ENCODE results near the gene ASGR1.
"Not testable (repeated sequence)": the region's sequence is repeated elsewhere in the genome, so short reads cannot be mapped to it uniquely, and the experiment has no call there.

The ASGR1 gene

GRCh38 chr17:7190276-7190917, 11.2 kb upstream of the ASGR1 start:
- DNase-seq (ENCODE audit: low spot score), result no peak

- no peak for DNase-seq (ENCODE audit: low spot score)
Measured at GRCh38 chr17:7186241-7186640, 7.1 kb upstream of the ASGR1 start.

GRCh38 chr17:7184647-7185046, 5.5 kb upstream of the ASGR1 start:
- DNase-seq (ENCODE audit: low spot score), result no peak

- DNase-seq (ENCODE audit: low spot score), result no peak
Measured at GRCh38 chr17:7184091-7184488, 4.9 kb upstream of the ASGR1 start.

- DNase-seq (ENCODE audit: low spot score), result no peak
Measured at GRCh38 chr17:7183433-7184090, 4.4 kb upstream of the ASGR1 start.

- DNase-seq (ENCODE audit: low spot score), result not testable (repeated sequence)
Measured at GRCh38 chr17:7182101-7182500, 2.9 kb upstream of the ASGR1 start.

GRCh38 chr17:7178973-7179316, 225 bp downstream of the ASGR1 start:
- DNase-seq (ENCODE audit: low spot score), result no peak

- DNase-seq (ENCODE audit: low spot score), result peak; percentile 66
Measured at GRCh38 chr17:7177954-7178477, 1.2 kb downstream of the ASGR1 start.

- DNase-seq (ENCODE audit: low spot score), result peak; percentile 99
Measured at GRCh38 chr17:7177191-7177953, 1.8 kb downstream of the ASGR1 start.

GRCh38 chr17:7176841-7177190, 2.4 kb downstream of the ASGR1 start:
- DNase-seq (ENCODE audit: low spot score), result peak; percentile 53

GRCh38 chr17:7176107-7176840, 2.9 kb downstream of the ASGR1 start:
- no peak for DNase-seq (ENCODE audit: low spot score)

GRCh38 chr17:7175330-7175733, 3.8 kb downstream of the ASGR1 start:
- DNase-seq (ENCODE audit: low spot score), result no peak

GRCh38 chr17:7174603-7175326, 4.4 kb downstream of the ASGR1 start:
- DNase-seq (ENCODE audit: low spot score), result no peak

- peak; percentile 82 for DNase-seq (ENCODE audit: low spot score)
Measured at GRCh38 chr17:7173687-7174602, 5.2 kb downstream of the ASGR1 start.

GRCh38 chr17:7172522-7173191, 6.5 kb downstream of the ASGR1 start:
- DNase-seq (ENCODE audit: low spot score), result not testable (repeated sequence)

- not testable (repeated sequence) for DNase-seq (ENCODE audit: low spot score)
Measured at GRCh38 chr17:7169565-7169908, 9.6 kb downstream of the ASGR1 start.

GRCh38 chr17:7168841-7169564, 10.2 kb downstream of the ASGR1 start:
- not testable (repeated sequence) for DNase-seq (ENCODE audit: low spot score)

GRCh38 chr17:7167832-7168231, 11.3 kb downstream of the ASGR1 start:
- DNase-seq (ENCODE audit: low spot score), result no peak

GRCh38 chr17:7166873-7167272, 12.3 kb downstream of the ASGR1 start:
- no peak for DNase-seq (ENCODE audit: low spot score)

Measured in iPS-NIHi11 (cell line).